K562 (cell line): ENCODE data around the gene NMRK2. TPM values are rescaled to one million over a fixed set of nuclear protein-coding genes. Genes with fewer than 3 reads are reported as not detected.
A peak's percentile ranks its signal among the peaks of the same experiment; 100 is the strongest.

Experiments
- ATAC-seq: fragments of 200-7000 bp; cut with Tn5 transposase; 3 replicates; pipeline ENCODE4 v1.9.1; 2020; ENCODE audit warnings: moderate library complexity
- BruUV-seq: library from RNA; stranded (reverse); fragments of 400-500 nt; replicated peaks from 2 replicates; lab custom pipeline; 2021; lab: Mats Ljungman, UMichigan
- CTCF ChIA-PET: fragments of 300-600 bp; formaldehyde crosslinking; extraction: SDS; loops from one replicate; lab custom pipeline; 2021; ENCODE audit warnings: low intra/inter-chr PET ratio; lab: Yijun Ruan, JAX
- POLR2A ChIA-PET: fragments of 300-600, 350-650 bp; sonication (Branson Sonifier 250); formaldehyde crosslinking; extraction: SDS; loops from one replicate; lab custom pipeline; 2021; ENCODE audit warnings: antibody characterized with exemption, inconsistent platforms; lab: Yijun Ruan, JAX
- DNase-seq, 4 experiments: peaks; one replicate each; pipeline versions ENCODE4 v3.0.0 to v3.0.0-alpha.2; 2011 to 2018; ENCODE audit warnings: low spot score in 3 of 4, mixed read lengths in 3 of 4; ENCODE audit errors: extremely low read depth in 1 of 4
- FAIRE-seq: peaks from 2 replicates; lab custom pipeline; 2011; peaks lifted over from hg19 to GRCh38; lab: Jason Lieb, UNC
- H2AFZ ChIP-seq: 2 replicates; pipeline ENCODE4 v1.6.0; 2011; ENCODE audit warnings: low read depth, low read length, control low read depth, inconsistent platforms
- H3K27ac ChIP-seq: fragments of 200-600 bp; 3 replicates; pipeline ENCODE4 v1.8.0; 2011; ENCODE audit warnings: low read depth, mild to moderate bottlenecking, control low read depth, inconsistent platforms, low read length, moderate library complexity, mixed read lengths; ENCODE audit errors: extremely low read depth
- H3K27me3 ChIP-seq, 2 experiments: fragments of 300-600 bp in 1 of 2; 2 replicates in 1 of 2; 3 replicates in 1 of 2; pipeline versions ENCODE4 v1.6.0 to v1.8.0; 2011; ENCODE audit warnings: inconsistent platforms in 2 of 2, low read length in 2 of 2, mild to moderate bottlenecking in 1 of 2, mixed read lengths in 1 of 2, moderate library complexity in 1 of 2; ENCODE audit not compliant: control insufficient read depth in 2 of 2, insufficient read depth in 2 of 2
- H3K36me3 ChIP-seq: fragments of 300-600 bp; 3 replicates; pipeline ENCODE4 v1.8.0; 2011; ENCODE audit warnings: mild to moderate bottlenecking, low read length, inconsistent platforms; ENCODE audit not compliant: control insufficient read depth, insufficient read depth
- H3K4me1 ChIP-seq, 2 experiments: fragments of 200-600 bp in 1 of 2; replicated peaks in 1 of 2; 2 replicates in 1 of 2; 3 replicates in 1 of 2; pipeline versions ENCODE4 v1.5.1 to v1.8.0; 2011; ENCODE audit warnings: inconsistent platforms in 2 of 2, low read length in 2 of 2, mild to moderate bottlenecking in 1 of 2, mixed read lengths in 1 of 2, moderate library complexity in 1 of 2; ENCODE audit not compliant: control insufficient read depth in 2 of 2, insufficient read depth in 2 of 2
- H3K4me2 ChIP-seq: 2 replicates; pipeline ENCODE4 v1.6.1; 2011; ENCODE audit warnings: low read length, control low read depth, inconsistent platforms, mixed read lengths; ENCODE audit not compliant: insufficient read depth
- H3K4me3 ChIP-seq: fragments of 200-600 bp; sonication (generic), shearing (Covaris generic); 2 replicates; pipeline ENCODE4 v1.5.1; 2016; ENCODE audit warnings: control low read depth, inconsistent platforms
- H3K79me2 ChIP-seq: fragments of 200-600 bp; 3 replicates; pipeline ENCODE4 v1.8.0; 2011; ENCODE audit warnings: low read length, inconsistent platforms; ENCODE audit not compliant: control insufficient read depth, insufficient read depth
- H3K9ac ChIP-seq, 2 experiments: 2 replicates each; pipeline versions ENCODE4 v1.6.0 to v1.6.1; 2011; ENCODE audit warnings: low read depth in 2 of 2, low read length in 2 of 2, control low read depth in 1 of 2, inconsistent platforms in 1 of 2, mild to moderate bottlenecking in 1 of 2, mixed read lengths in 1 of 2; ENCODE audit not compliant: insufficient read depth in 1 of 2
- H3K9me1 ChIP-seq: one replicate; pipeline ENCODE4 v1.6.0; 2011; ENCODE audit warnings: inconsistent platforms, mild to moderate bottlenecking, low read length, moderate library complexity; ENCODE audit not compliant: control insufficient read depth, insufficient read depth
- H3K9me3 ChIP-seq: replicated peaks from 2 replicates; pipeline ENCODE4 v1.5.1; 2011; ENCODE audit warnings: low read depth, low read length, inconsistent platforms; ENCODE audit not compliant: control insufficient read depth, insufficient read depth
- H4K20me1 ChIP-seq: replicated peaks from 2 replicates; pipeline ENCODE4 v1.6.1; 2011; ENCODE audit warnings: low read length, inconsistent platforms, mixed read lengths; ENCODE audit not compliant: control insufficient read depth, insufficient read depth
- JUND ChIP-seq, 2 experiments: IDR thresholded peaks; 2 replicates in 1 of 2; 3 replicates in 1 of 2; pipeline ENCODE4 v1.6.1; 2011; ENCODE audit warnings: borderline replicate concordance in 2 of 2, low read depth in 2 of 2, low read length in 2 of 2, improper control_type of control experiment in 1 of 2, missing biosample characterization in 1 of 2, missing genetic modification characterization in 1 of 2, missing genetic modification reagents in 1 of 2
- ZBTB7A ChIP-seq: IDR thresholded peaks from 2 replicates; pipeline ENCODE4 v1.6.1; 2011; ENCODE audit warnings: low read depth, mild to moderate bottlenecking, low read length, moderate library complexity, borderline replicate concordance; ENCODE audit not compliant: control insufficient read depth
- WGBS: fragments of 100-300 bp; shearing (Covaris generic); methylation state at CpG from one replicate; pipeline ENCODE4 v1.1.6; 2016; ENCODE audit warnings: low coverage, mixed read lengths; ENCODE audit not compliant: insufficient coverage; ENCODE audit errors: missing lambda C conversion rate; 5-methylcytosine and 5-hydroxymethylcytosine counted together
- in situ Hi-C: fragments of 300-500 bp; cut with MboI; formaldehyde crosslinking; loops from 4 replicates; pipeline ENCODE4 v1.15.0; 2018; ENCODE audit warnings: inconsistent platforms, mixed read lengths
- intact Hi-C: fragments of 100-400 bp; cut with micrococcal nuclease; formaldehyde crosslinking; loops from 2 replicates; pipeline ENCODE4 v1.14.2; 2022
- polyA plus RNA-seq, 8 experiments: library from polyadenylated mRNA; depleted of rRNA in 4 of 8; stranded (reverse) in 5 of 8; unstranded in 3 of 8; fragments of >200 nt; fragmentation: Nextera tagmentation in 2 of 8; fragmentation: Illumina TruSeq in 1 of 8; extraction: Ambion mirVana in 2 of 8; extraction: Trizol in 1 of 8; gene quantifications; 2 replicates each; pipeline versions ENCODE4 v1.2.1 to v1.2.3, GENCODE V29; 2011 to 2014; ENCODE audit warnings: inconsistent platforms in 1 of 8, missing spikeins in 1 of 8
- total RNA-seq, 7 experiments: library from RNA; depleted of rRNA in 6 of 7; stranded (reverse); fragments of >200 nt in 6 of 7; fragmentation: Illumina TruSeq in 2 of 7; extraction: Trizol in 2 of 7; gene quantifications; 2 replicates each; pipeline versions ENCODE4 v1.2.1 to v1.2.3, GENCODE V29; 2011 to 2021; ENCODE audit warnings: low replicate concordance in 1 of 7

Gene NMRK2
- total and polyA plus RNA-seq, 9 of the 15 experiments (the other 6 are each of a cell fraction or from before 2014, with no cell fraction given), result not detected

- Histone ChIP-seq H4K20me1 (peaks cover 4% of the 10 kb centered on the region; the same call in 1 of the 2 replicates), H3K9ac (peak overlapping the region in 1 of 2 experiments; percentile 50; a peak in 2 of 4 replicates), H3K36me3 (no peaks in the 10 kb centered on the region), H3K4me3 (no peak overlapping the region), H3K27me3 (no peaks in the 10 kb centered on the region), H3K79me2 (no peaks in the 10 kb centered on the region), H3K27ac (no peak overlapping the region), H2AFZ (no peak overlapping the region), H3K9me1 (peaks cover 7% of the 10 kb centered on the region), H3K4me2 (no peak overlapping the region), H3K9me3 (no peaks in the 10 kb centered on the region), H3K4me1 (peaks cover 32 to 58% of the 10 kb centered on the region in 2 experiments)
- TF ChIP-seq ZBTB7A (peak; percentile 20; the same call in 1 of the 2 replicates), JUND (IDR thresholded peaks at IDR 0.05; ENCODE audit: borderline replicate concordance, low read depth, low read length) (no peak), JUND (tag; IDR thresholded peaks at IDR 0.05; ENCODE audit: borderline replicate concordance, low read depth, low read length) (no peak)
- no peak for FAIRE-seq
- ChIA-PET POLR2A (interaction anchor here (0.7 to 2.1 kb wide), 3 partner anchors 22 to 85 kb away, joined by 3 to 9 read pairs (median 7); partner anchors contain the start of genes DAPK3 and EEF2), CTCF (no interaction called here)
- BruUV-seq, result no TSS peak
- DNase-seq, result no peak
- in situ Hi-C loops, result no loop called here
- ATAC-seq, result no peak
- intact Hi-C loops, result no loop called here
- WGBS, result 68% methylated on average over 11 of the region's 11 CpGs
Measured at GRCh38 chr19:3949294-3949693, 16.4 kb downstream of the NMRK2 start.
